ENCODE measurements around the gene PRKN.

- no peak for TF ChIP-seq ZFP3 (CRISPR knock-in tag; IDR thresholded peaks at IDR 0.05)
- no peak for TF ChIP-seq POU6F1 (CRISPR knock-in tag; IDR thresholded peaks at IDR 0.05; ENCODE audit: borderline replicate concordance, low read depth)
- TF ChIP-seq PATZ1 (CRISPR knock-in tag; IDR thresholded peaks at IDR 0.05; ENCODE audit: borderline replicate concordance): no peak
- TF ChIP-seq TCF4 (CRISPR knock-in tag; IDR thresholded peaks at IDR 0.05; ENCODE audit: borderline replicate concordance): no peak
- TF ChIP-seq RARB (CRISPR knock-in tag; IDR thresholded peaks at IDR 0.05): no peak
- TF ChIP-seq CSRNP3 (CRISPR knock-in tag; IDR thresholded peaks at IDR 0.05): no peak
- no peak for TF ChIP-seq BACH2 (CRISPR knock-in tag; IDR thresholded peaks at IDR 0.05; ENCODE audit: borderline replicate concordance)
- TF ChIP-seq ISL1 (CRISPR knock-in tag; IDR thresholded peaks at IDR 0.05): no peak
- no peak for TF ChIP-seq ZNF70 (CRISPR knock-in tag; IDR thresholded peaks at IDR 0.05)
- TF ChIP-seq ZC3H10 (CRISPR knock-in tag; IDR thresholded peaks at IDR 0.05): no peak
- TF ChIP-seq TOX (CRISPR knock-in tag; IDR thresholded peaks at IDR 0.05; ENCODE audit: borderline replicate concordance): no peak
- no peak for TF ChIP-seq PPARA (CRISPR knock-in tag; IDR thresholded peaks at IDR 0.05; ENCODE audit: borderline replicate concordance)
Measured at GRCh38 chr6:162533009-162533400, 194.6 kb downstream of the PRKN start.

Measured in SK-N-SH treated with all-trans-retinoic acid at 6 μM for 48 hours (cell line).